ENCODE data around the gene PTPN3. TPM values are rescaled to one million over a fixed set of nuclear protein-coding genes. Genes with fewer than 3 reads are reported as not detected.
"Not testable (repeated sequence)": the region's sequence is repeated elsewhere in the genome, so short reads cannot be mapped to it uniquely, and the experiment has no call there.

The PTPN3 gene
- total and polyA plus RNA-seq, 2 donors (not counting 1 experiment from before 2014, with no cell fraction given), result 1.4 to 2.3 TPM

DNA sequence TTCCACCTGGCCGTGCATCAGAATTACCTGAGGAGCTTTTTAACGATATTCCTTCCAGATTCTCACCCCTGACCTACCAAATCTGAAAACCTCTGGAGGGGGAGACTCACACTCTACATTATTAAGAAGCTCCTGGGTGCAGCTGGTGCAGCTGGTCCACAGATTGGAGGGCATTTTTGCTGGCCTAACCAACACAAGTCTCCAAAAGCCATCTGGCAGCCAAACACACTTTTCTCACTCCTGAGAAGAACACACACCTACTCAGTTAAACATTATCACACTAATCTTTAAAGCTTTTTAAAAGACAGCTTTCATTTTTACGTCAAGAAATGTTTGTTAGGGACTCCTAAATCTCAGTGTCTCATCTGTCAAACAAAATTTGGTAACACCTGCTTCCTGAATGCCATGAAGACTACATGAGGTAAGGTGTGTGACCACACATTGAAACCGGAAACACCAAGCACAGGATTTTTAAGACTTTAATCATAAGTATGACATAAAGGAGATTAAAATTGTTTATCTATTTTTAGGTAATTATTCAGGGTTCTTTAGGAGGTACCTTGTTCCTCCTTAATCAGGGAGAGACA is 14.2 kb upstream of the PTPN3 start:
- DNase-seq (ENCODE audit: low read depth in 2 of 2), result no peak
- Histone ChIP-seq H3K9ac (ENCODE audit: insufficient read depth, low read length) (no peak overlapping the region), H3K9me3 (ENCODE audit: control insufficient read depth, insufficient read depth, low read depth, low read length) (no peaks in the 10 kb centered on the region), H2AFZ (ENCODE audit: low read length) (no peak overlapping the region), H4K20me1 (ENCODE audit: control insufficient read depth, extremely low read depth, insufficient read depth, low read length) (no peaks in the 10 kb centered on the region), H3K4me2 (ENCODE audit: extremely low read depth, insufficient read depth, low read length) (no peak overlapping the region), H3K27ac (ENCODE audit: insufficient read depth, low read length) (no peak overlapping the region), H3K4me1 (ENCODE audit: control insufficient read depth, extremely low read depth, insufficient read depth, low read length) (no peaks in the 10 kb centered on the region), H3K36me3 (ENCODE audit: control insufficient read depth, insufficient read depth, low read length) (no peaks in the 10 kb centered on the region), H3K4me3 (replicated peaks in 1 of 4; ENCODE audit: control extremely low read depth in 1 of 4, insufficient read depth in 1 of 4, low read depth in 3 of 4, low read length in 4 of 4) (no peak overlapping the region), H3K27me3 (ENCODE audit: control insufficient read depth, insufficient read depth, low read length) (peaks cover 3% of the 10 kb centered on the region), H3K79me2 (ENCODE audit: control insufficient read depth, insufficient read depth, low read length) (no peaks in the 10 kb centered on the region)
- no peak for TF ChIP-seq CTCF (conservative IDR thresholded peaks at IDR 0.05 in 1 of 2, IDR thresholded peaks at IDR 0.05 in 1 of 2; ENCODE audit: low read depth in 1 of 2, low read length in 2 of 2)
- no peak for TF ChIP-seq EZH2 (IDR thresholded peaks at IDR 0.05; ENCODE audit: low read length, missing control alignments)

GRCh38 chr9:109510506-109510905 is 12.4 kb upstream of the PTPN3 start:
- no peaks in the 10 kb centered on the region for H4K20me1 ChIP-seq (ENCODE audit: control insufficient read depth, extremely low read depth, insufficient read depth, low read length)
- no peaks in the 10 kb centered on the region for H3K36me3 ChIP-seq (ENCODE audit: control insufficient read depth, insufficient read depth, low read length)
- no peak overlapping the region for H3K4me3 ChIP-seq (replicated peaks in 1 of 4; ENCODE audit: control extremely low read depth in 1 of 4, insufficient read depth in 1 of 4, low read depth in 3 of 4, low read length in 4 of 4)
- H3K9ac ChIP-seq (ENCODE audit: insufficient read depth, low read length), result no peak overlapping the region
- H3K27ac ChIP-seq (ENCODE audit: insufficient read depth, low read length), result no peak overlapping the region
- H3K4me2 ChIP-seq (ENCODE audit: extremely low read depth, insufficient read depth, low read length), result no peak overlapping the region
- H3K79me2 ChIP-seq (ENCODE audit: control insufficient read depth, insufficient read depth, low read length), result no peaks in the 10 kb centered on the region
- no peak for DNase-seq (ENCODE audit: low read depth in 2 of 2)
- peaks cover under 1% of the 10 kb centered on the region for H3K27me3 ChIP-seq (ENCODE audit: control insufficient read depth, insufficient read depth, low read length)
- TF ChIP-seq EZH2 (IDR thresholded peaks at IDR 0.05; ENCODE audit: low read length, missing control alignments) (no peak), CTCF (conservative IDR thresholded peaks at IDR 0.05 in 1 of 2, IDR thresholded peaks at IDR 0.05 in 1 of 2; ENCODE audit: low read depth in 1 of 2, low read length in 2 of 2) (no peak)
- no peak overlapping the region for H2AFZ ChIP-seq (ENCODE audit: low read length)
- H3K9me3 ChIP-seq (ENCODE audit: control insufficient read depth, insufficient read depth, low read depth, low read length), result no peaks in the 10 kb centered on the region
- peaks cover 4% of the 10 kb centered on the region for H3K4me1 ChIP-seq (ENCODE audit: control insufficient read depth, extremely low read depth, insufficient read depth, low read length)

- H2AFZ ChIP-seq (ENCODE audit: low read length); H3K27me3 ChIP-seq (ENCODE audit: control insufficient read depth, insufficient read depth, low read length); H3K79me2 ChIP-seq (ENCODE audit: control insufficient read depth, insufficient read depth, low read length); H3K9me3 ChIP-seq (ENCODE audit: control insufficient read depth, insufficient read depth, low read depth, low read length); H3K9ac ChIP-seq (ENCODE audit: insufficient read depth, low read length); DNase-seq (ENCODE audit: low read depth in 2 of 2); H3K27ac ChIP-seq (ENCODE audit: insufficient read depth, low read length); H3K4me3 ChIP-seq (replicated peaks in 1 of 4; ENCODE audit: control extremely low read depth in 1 of 4, insufficient read depth in 1 of 4, low read depth in 3 of 4, low read length in 4 of 4); H3K36me3 ChIP-seq (ENCODE audit: control insufficient read depth, insufficient read depth, low read length); H3K4me2 ChIP-seq (ENCODE audit: extremely low read depth, insufficient read depth, low read length); H3K4me1 ChIP-seq (ENCODE audit: control insufficient read depth, extremely low read depth, insufficient read depth, low read length); H4K20me1 ChIP-seq (ENCODE audit: control insufficient read depth, extremely low read depth, insufficient read depth, low read length): not testable (repeated sequence)
These were observed 11.9 kb upstream of the PTPN3 start for GRCh38 chr9:109510042-109510441.
